ENCODE results near the gene ELF2. TPM values are rescaled to one million over a fixed set of nuclear protein-coding genes. Genes with fewer than 3 reads are reported as not detected.
"Not testable (repeated sequence)": the region's sequence is repeated elsewhere in the genome, so short reads cannot be mapped to it uniquely, and the experiment has no call there.

Gene ELF2
- total RNA-seq, 1 donor from 2014 or later, result 38.0 TPM

- intact Hi-C loops (cut with micrococcal nuclease), result no loop called here
Measured at GRCh38 chr4:139024686-139025085, 152.3 kb downstream of the ELF2 start.

GRCh38 chr4:139022835-139023234 lies 154.2 kb downstream of the ELF2 start:
- intact Hi-C loops (cut with micrococcal nuclease), result no loop called here

- intact Hi-C loops (cut with micrococcal nuclease), result not testable (repeated sequence)
Measured at GRCh38 chr4:139021071-139021470, 155.9 kb downstream of the ELF2 start.

GRCh38 chr4:139020384-139020783 lies 156.6 kb downstream of the ELF2 start:
- intact Hi-C loops (cut with micrococcal nuclease), result no loop called here

GRCh38 chr4:139018971-139019758 lies 157.9 kb downstream of the ELF2 start:
- intact Hi-C loops (cut with micrococcal nuclease), result loop anchor here (5.0 to 10.0 kb wide), 2 partner anchors 1076 to 1353 kb away; partner anchors contain the start of gene SCOC

- intact Hi-C loops (cut with micrococcal nuclease), result loop anchor here (5.0 to 10.0 kb wide), 2 partner anchors 1076 to 1354 kb away; partner anchors contain the start of gene SCOC
Measured at GRCh38 chr4:139018501-139018900, 158.5 kb downstream of the ELF2 start.

- intact Hi-C loops (cut with micrococcal nuclease), result loop anchor here (5.0 to 10.0 kb wide), 2 partner anchors 1077 to 1354 kb away; partner anchors contain the start of gene SCOC
Measured at GRCh38 chr4:139017861-139018260, 159.2 kb downstream of the ELF2 start.

GRCh38 chr4:139015948-139016471 lies 161.0 kb downstream of the ELF2 start:
- intact Hi-C loops (cut with micrococcal nuclease), result loop anchor here (1.0 to 10.0 kb wide), 12 partner anchors 14 to 1507 kb away; partner anchors contain the start of genes NAA15, SCOC, SETD7 and SLC7A11

GRCh38 chr4:139015269-139015947 lies 161.6 kb downstream of the ELF2 start, which contains the start of gene NOCT:
Gene NOCT, plus strand, starts transcription at chr4:139015781. Its CDS starts 201 bp downstream, at chr4:139015982.
- intact Hi-C loops (cut with micrococcal nuclease), result loop anchor here (1.0 to 10.0 kb wide), 12 partner anchors 15 to 1507 kb away; partner anchors contain the start of genes NAA15, SCOC, SETD7 and SLC7A11

GRCh38 chr4:139014371-139015268 lies 162.4 kb downstream of the ELF2 start:
- intact Hi-C loops (cut with micrococcal nuclease), result loop anchor here (1.0 to 10.0 kb wide), 12 partner anchors 16 to 1508 kb away; partner anchors contain the start of genes NAA15, SCOC, SETD7 and SLC7A11

GRCh38 chr4:139011225-139011950 lies 165.6 kb downstream of the ELF2 start:
- intact Hi-C loops (cut with micrococcal nuclease), result loop anchor here (10.0 kb wide), 1 partner anchor 1083 kb away; no protein-coding TSS in a partner anchor

GRCh38 chr4:139009702-139010101 lies 167.3 kb downstream of the ELF2 start:
- intact Hi-C loops (cut with micrococcal nuclease), result loop anchor here (10.0 kb wide), 1 partner anchor 1085 kb away; no protein-coding TSS in a partner anchor

GRCh38 chr4:139008278-139008677 lies 168.7 kb downstream of the ELF2 start:
- intact Hi-C loops (cut with micrococcal nuclease), result not testable (repeated sequence)

GRCh38 chr4:139007640-139008039 lies 169.4 kb downstream of the ELF2 start:
- intact Hi-C loops (cut with micrococcal nuclease), result no loop called here

Other genes starting within 250 kb of the ELF2 start
- gene NOCT, start 161.4 kb downstream of the ELF2 start, total RNA-seq, result 11.5 and 12.8 TPM in 2 replicates
- gene MGARP, start 103.0 kb upstream of the ELF2 start, total RNA-seq, result not detected in 2 replicates
- gene NAA15, start 124.3 kb upstream of the ELF2 start, total RNA-seq, result 71.5 and 73.5 TPM in 2 replicates
- 46.3 and 49.1 TPM in 2 replicates for gene NDUFC1, start 125.3 kb upstream of the ELF2 start, total RNA-seq